Naive thymus-derived CD4-positive, alpha-beta T cell (primary cell): ENCODE results near the gene LENG8. TPM values are rescaled to one million over a fixed set of nuclear protein-coding genes. Genes with fewer than 3 reads are reported as not detected.

Source experiments
- ATAC-seq: fragments of 150-1000 bp; cut with Tn5 transposase; 2 replicates; pipeline ENCODE4 v1.10.0; 2021; ENCODE audit warnings: mild to moderate bottlenecking, moderate library complexity
- CTCF ChIA-PET: fragments of 350-600 bp; sonication (Branson Sonifier 250); formaldehyde crosslinking; loops from one replicate; lab custom pipeline; 2021; ENCODE audit warnings: antibody characterized with exemption; lab: Charles Lee
- POLR2A ChIA-PET: fragments of 350-600 bp; sonication (Branson Sonifier 250); formaldehyde crosslinking; loops from one replicate; lab custom pipeline; 2021; ENCODE audit warnings: antibody characterized with exemption, inconsistent platforms; lab: Charles Lee
- DNase-seq, 9 donors: peaks; one replicate each; pipeline versions ENCODE4 v3.0.0 to v3.0.0-alpha.2; 2020 to 2022; ENCODE audit warnings: mixed read lengths in 1 of 9
- H3K27ac ChIP-seq: one replicate; pipeline ENCODE4 v1.7.0; 2013; ENCODE audit warnings: mild to moderate bottlenecking, low read depth, low read length, moderate library complexity
- H3K27me3 ChIP-seq, 2 donors: one replicate each; pipeline ENCODE4 v1.7.0; 2013; ENCODE audit warnings: low read length in 2 of 2, mild to moderate bottlenecking in 2 of 2, moderate library complexity in 2 of 2; ENCODE audit not compliant: control insufficient read depth in 2 of 2, insufficient read depth in 2 of 2
- H3K36me3 ChIP-seq, 3 experiments: 1 replicate in 2 of 3; 2 replicates in 1 of 3; pipeline ENCODE4 v1.7.0; 2013; ENCODE audit warnings: low read length in 3 of 3, mild to moderate bottlenecking in 3 of 3, moderate library complexity in 1 of 3; ENCODE audit not compliant: insufficient read depth in 3 of 3, control insufficient read depth in 2 of 3
- H3K4me1 ChIP-seq, 2 donors: one replicate each; pipeline ENCODE4 v1.7.0; 2013; ENCODE audit warnings: low read length in 2 of 2, mild to moderate bottlenecking in 2 of 2, moderate library complexity in 1 of 2; ENCODE audit not compliant: control insufficient read depth in 2 of 2, insufficient read depth in 2 of 2
- H3K4me3 ChIP-seq: 2 replicates; pipeline ENCODE4 v1.7.0; 2013; ENCODE audit warnings: mild to moderate bottlenecking, low read length
- H3K9me3 ChIP-seq, 3 experiments: 1 replicate in 2 of 3; 2 replicates in 1 of 3; pipeline ENCODE4 v1.7.0; 2013; ENCODE audit warnings: low read length in 3 of 3; ENCODE audit not compliant: control insufficient read depth in 2 of 3
- H3K27ac Mint-ChIP-seq, 9 donors: one replicate each; pipeline ENCODE4 v1.8.0; 2020 to 2022; ENCODE audit warnings: mixed read lengths in 9 of 9, mild to moderate bottlenecking in 8 of 9, moderate library complexity in 5 of 9, inconsistent platforms in 2 of 9
- H3K27me3 Mint-ChIP-seq, 5 donors: one replicate each; pipeline ENCODE4 v1.8.0; 2021 to 2022; ENCODE audit warnings: mixed read lengths in 5 of 5, mild to moderate bottlenecking in 1 of 5
- H3K36me3 Mint-ChIP-seq, 5 donors: one replicate each; pipeline ENCODE4 v1.8.0; 2020 to 2022; ENCODE audit warnings: mixed read lengths in 5 of 5, mild to moderate bottlenecking in 3 of 5, inconsistent platforms in 1 of 5
- H3K4me1 Mint-ChIP-seq, 7 donors: one replicate each; pipeline ENCODE4 v1.8.0; 2020 to 2022; ENCODE audit warnings: mixed read lengths in 7 of 7, mild to moderate bottlenecking in 3 of 7, inconsistent platforms in 1 of 7
- H3K4me3 Mint-ChIP-seq, 10 donors: one replicate each; pipeline ENCODE4 v1.8.0; 2020 to 2022; ENCODE audit warnings: mild to moderate bottlenecking in 10 of 10, mixed read lengths in 10 of 10, moderate library complexity in 6 of 10, inconsistent platforms in 2 of 10
- H3K9me3 Mint-ChIP-seq, 11 donors: one replicate each; pipeline ENCODE4 v1.8.0; 2020 to 2022; ENCODE audit warnings: mixed read lengths in 11 of 11, mild to moderate bottlenecking in 4 of 11, inconsistent platforms in 1 of 11, moderate library complexity in 1 of 11
- intact Hi-C, 2 donors: fragments of 100-400 bp; cut with micrococcal nuclease; formaldehyde crosslinking; loops; one replicate each; pipeline ENCODE4 v1.15.1; 2023
- polyA plus RNA-seq, 2 donors: library from polyadenylated mRNA; unstranded; fragments of 300-500 nt; fragmentation: Illumina TruSeq; gene quantifications; one replicate each; pipeline ENCODE4 v1.2.3, GENCODE V29; 2021
- total RNA-seq, 6 experiments: library from RNA in 5 of 6; stranded (reverse) in 5 of 6; gene quantifications; 1 replicate in 5 of 6; 2 replicates in 1 of 6; pipeline ENCODE4 v1.2.3 and lab custom pipeline; 2021 to 2026

The LENG8 gene
- total and polyA plus RNA-seq, 7 experiments from 2014 or later: 6.2 to 685 (median 503) TPM

DNA sequence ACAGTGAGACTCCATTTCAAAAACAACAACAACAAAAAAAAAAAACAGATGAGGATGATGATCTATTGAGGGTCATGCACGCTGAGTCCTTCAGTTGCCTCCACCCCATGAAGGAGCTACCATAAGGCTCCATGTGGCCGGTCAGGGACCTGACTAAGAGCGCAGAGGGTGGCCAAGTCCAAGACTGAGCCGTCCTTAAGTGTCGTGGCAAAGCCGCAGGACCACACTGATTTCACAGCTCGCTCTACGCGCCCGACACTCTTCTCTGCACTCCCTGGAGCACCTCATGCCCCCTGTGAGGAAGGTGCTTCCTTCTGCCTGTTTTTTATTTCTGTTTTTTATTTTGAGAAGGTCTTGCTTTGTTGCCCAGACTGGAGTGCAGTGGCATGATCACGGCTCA lies 21.4 kb upstream of the LENG8 start:
- Histone ChIP-seq H3K27me3 (no peaks in the 10 kb centered on the region), H3K27ac (no peak overlapping the region), H3K9me3 (no peaks in the 10 kb centered on the region), H3K36me3 (no peaks in the 10 kb centered on the region), H3K4me3 (no peak overlapping the region), H3K4me1 (peaks cover 0 to 4% of the 10 kb centered on the region in 2 donors)
- Mint-ChIP-seq H3K4me1 (peaks cover 2 to 10% (median 7%) of the 10 kb centered on the region in 7 donors), H3K4me3 (no peak overlapping the region), H3K36me3 (no peaks in the 10 kb centered on the region), H3K27ac (no peak overlapping the region), H3K9me3 (no peaks in the 10 kb centered on the region), H3K27me3 (peaks cover 8 to 41% (median 29%) of the 10 kb centered on the region in 5 donors)
- no peak for DNase-seq
- intact Hi-C loops: no loop called here
- ATAC-seq: no peak
- POLR2A ChIA-PET: interaction anchor here (0.7 to 1.2 kb wide), 2 partner anchors 11 to 91 kb away, joined by 3 to 8 read pairs; no protein-coding TSS in a partner anchor
- CTCF ChIA-PET: no interaction called here

GRCh38 chr19:54428323-54429175 lies 20.4 kb upstream of the LENG8 start:
- H3K36me3 Mint-ChIP-seq: no peaks in the 10 kb centered on the region
- H3K27ac ChIP-seq: no peak overlapping the region
- POLR2A ChIA-PET: interaction anchor here (1.2 kb wide), 1 partner anchor 11 kb away, joined by 3 read pairs; no protein-coding TSS in a partner anchor

GRCh38 chr19:54429176-54429495 lies 19.9 kb upstream of the LENG8 start:
- intact Hi-C loops: no loop called here
- ATAC-seq: no peak
- H3K27me3 ChIP-seq: no peaks in the 10 kb centered on the region
- Mint-ChIP-seq H3K4me1 (peaks cover 5 to 13% (median 11%) of the 10 kb centered on the region in 7 donors), H3K36me3 (no peaks in the 10 kb centered on the region), H3K9me3 (no peaks in the 10 kb centered on the region), H3K4me3 (peak overlapping the region in 3 of 10 donors; percentile 14 to 82 (median 51)), H3K27ac (peak overlapping the region in 1 of 9 donors; percentile 86), H3K27me3 (peaks cover 0 to 29% (median 18%) of the 10 kb centered on the region in 5 donors)
- ChIA-PET POLR2A (no interaction called here), CTCF (no interaction called here)
- no peak overlapping the region for H3K27ac ChIP-seq
- DNase-seq: no peak
- H3K9me3 ChIP-seq: no peaks in the 10 kb centered on the region
- peaks cover 0 to 4% of the 10 kb centered on the region in 2 donors for H3K4me1 ChIP-seq
- H3K36me3 ChIP-seq: no peaks in the 10 kb centered on the region
- no peak overlapping the region for H3K4me3 ChIP-seq

More at GRCh38 chr19:54428323-54429175, 20.4 kb upstream of the LENG8 start:
- CTCF ChIA-PET: no interaction called here
- no peak overlapping the region for H3K4me3 ChIP-seq
- no peaks in the 10 kb centered on the region for H3K9me3 ChIP-seq
- Mint-ChIP-seq H3K27ac (no peak overlapping the region), H3K4me1 (peaks cover 2 to 10% (median 7%) of the 10 kb centered on the region in 7 donors), H3K27me3 (peaks cover 4 to 35% (median 22%) of the 10 kb centered on the region in 5 donors), H3K9me3 (no peaks in the 10 kb centered on the region), H3K4me3 (no peak overlapping the region)
- H3K4me1 ChIP-seq: peaks cover 0 to 4% of the 10 kb centered on the region in 2 donors
- H3K27me3 ChIP-seq: no peaks in the 10 kb centered on the region
- peak in 1 of 9 donors; percentile 6 for DNase-seq
- intact Hi-C loops: no loop called here
- H3K36me3 ChIP-seq: no peaks in the 10 kb centered on the region
- ATAC-seq: no peak

DNA sequence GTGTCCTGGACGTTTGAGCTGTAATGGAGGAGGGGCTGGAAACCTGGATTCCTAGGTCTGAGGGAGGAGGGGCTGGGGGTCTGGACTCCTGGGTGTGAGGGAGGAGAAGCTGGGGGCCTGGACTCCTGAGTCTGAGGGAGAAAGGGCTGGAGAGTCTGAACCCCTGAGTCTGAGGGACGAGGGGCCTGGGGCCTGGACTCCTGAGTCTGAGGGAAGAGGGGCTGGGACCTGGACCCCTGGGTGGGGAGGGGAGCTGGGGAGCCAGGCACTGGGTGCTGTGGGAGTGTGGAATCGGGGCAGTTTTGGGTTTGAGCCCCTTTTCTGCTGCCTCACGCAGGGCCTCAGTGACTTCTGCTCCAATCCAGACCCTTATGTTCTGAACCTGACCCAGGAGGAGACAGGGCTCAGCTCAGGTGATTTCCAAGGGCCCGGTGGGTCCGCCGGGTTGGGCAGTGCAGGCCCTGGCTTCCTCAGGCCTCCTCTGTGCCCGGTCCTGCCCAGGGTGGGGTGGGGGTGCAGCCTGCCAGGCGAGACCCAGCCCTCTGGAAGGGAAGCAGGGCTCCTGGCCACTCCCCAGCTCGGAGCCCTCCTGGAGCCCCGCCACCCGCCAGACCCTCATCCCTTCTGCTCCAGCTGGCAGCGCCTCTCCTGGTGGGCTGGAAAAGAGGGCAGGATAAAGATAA lies 19.3 kb upstream of the LENG8 start:
- Histone ChIP-seq H3K4me1 (peaks cover 0 to 9% of the 10 kb centered on the region in 2 donors), H3K9me3 (no peaks in the 10 kb centered on the region), H3K27me3 (no peaks in the 10 kb centered on the region), H3K36me3 (no peaks in the 10 kb centered on the region), H3K27ac (no peak overlapping the region), H3K4me3 (no peak overlapping the region)
- DNase-seq (peak in 1 of 9 donors; percentile 7), ATAC-seq (no peak)
- Mint-ChIP-seq H3K27me3 (peaks cover 0 to 26% (median 15%) of the 10 kb centered on the region in 5 donors), H3K4me1 (peaks cover 8 to 18% (median 16%) of the 10 kb centered on the region in 7 donors), H3K36me3 (no peaks in the 10 kb centered on the region), H3K27ac (peak overlapping the region in 1 of 9 donors; percentile 86), H3K4me3 (peak overlapping the region in 5 of 10 donors; percentile 14 to 82 (median 54)), H3K9me3 (no peaks in the 10 kb centered on the region)
- POLR2A ChIA-PET: interaction anchor here (1.0 kb wide), 1 partner anchor 9 kb away, joined by 3 read pairs; no protein-coding TSS in a partner anchor
- CTCF ChIA-PET: no interaction called here
- intact Hi-C loops: no loop called here

DNA sequence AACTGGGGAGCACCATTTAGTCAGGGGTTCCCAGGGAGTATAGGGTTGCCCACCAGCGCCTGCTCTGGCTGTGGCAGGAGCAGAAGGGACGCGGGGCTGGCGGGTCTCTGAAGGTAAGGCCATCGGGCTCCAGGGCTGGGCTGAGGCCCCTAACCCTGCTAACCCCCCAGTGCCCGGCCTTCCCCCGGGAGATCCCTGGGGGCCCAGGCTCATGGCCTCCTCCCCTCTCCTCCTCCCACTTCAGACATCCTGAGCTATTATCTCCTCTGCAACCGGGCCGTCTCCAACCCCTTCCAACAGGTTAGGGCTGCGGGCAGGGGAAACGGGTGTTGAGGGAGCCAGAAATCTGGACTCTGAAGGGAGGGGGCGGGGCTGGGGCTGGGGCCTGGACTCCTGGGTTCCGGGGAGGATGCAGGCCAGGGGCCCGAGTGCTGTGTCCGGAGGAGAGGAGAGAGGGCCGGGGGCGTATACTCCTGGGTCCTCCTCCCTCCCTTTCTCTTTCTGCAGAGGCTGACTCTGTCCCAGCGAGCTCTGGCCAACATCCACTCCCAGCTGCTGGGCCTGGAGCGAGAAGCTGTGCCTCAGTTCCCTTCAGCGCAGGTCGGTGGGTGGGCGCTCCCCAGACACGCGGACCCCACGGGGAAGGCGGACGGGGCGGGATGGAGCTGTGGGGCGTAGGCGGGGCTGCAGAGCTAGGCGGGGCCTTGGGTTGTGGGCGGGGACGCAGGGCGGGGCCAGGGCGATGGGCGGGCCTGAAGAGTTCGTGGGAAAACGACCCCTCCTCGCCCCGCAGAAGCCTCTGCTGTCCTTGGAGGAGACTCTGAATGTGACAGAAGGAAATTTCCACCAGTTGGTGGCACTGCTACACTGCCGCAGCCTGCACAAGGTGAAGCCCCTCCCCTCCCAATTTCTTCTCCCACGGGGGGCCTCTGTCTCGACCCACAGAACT lies 18.4 kb upstream of the LENG8 start:
- Histone ChIP-seq H3K9me3 (no peaks in the 10 kb centered on the region), H3K4me1 (peaks cover 0 to 10% of the 10 kb centered on the region in 2 donors), H3K36me3 (no peaks in the 10 kb centered on the region), H3K27ac (no peak overlapping the region), H3K27me3 (no peaks in the 10 kb centered on the region), H3K4me3 (no peak overlapping the region)
- Mint-ChIP-seq H3K9me3 (no peaks in the 10 kb centered on the region), H3K36me3 (peaks cover 0 to 4% (median 0%) of the 10 kb centered on the region in 5 donors), H3K27ac (peak overlapping the region in 3 of 9 donors; percentile 24 to 63 (median 59)), H3K4me1 (peaks cover 12 to 24% (median 21%) of the 10 kb centered on the region in 7 donors), H3K4me3 (peak overlapping the region; percentile 45 to 84 (median 66)), H3K27me3 (peaks cover 0 to 23% (median 12%) of the 10 kb centered on the region in 5 donors)
- DNase-seq (peak in 7 of 9 donors; percentile 22 to 60 (median 33)), ATAC-seq (peak; percentile 87)
- POLR2A ChIA-PET: interaction anchor here (1.0 kb wide), 1 partner anchor 10 kb away, joined by 3 read pairs; no protein-coding TSS in a partner anchor
- intact Hi-C loops: no loop called here
- CTCF ChIA-PET: no interaction called here
